K562 (cell line): ENCODE measurements around the gene TMC8. TPM values are rescaled to one million over a fixed set of nuclear protein-coding genes. Genes with fewer than 3 reads are reported as not detected.

Source experiments
- CEBPG ChIP-seq, 3 experiments: fragments of 200-800 bp in 1 of 3; sonication (Bioruptor generic) in 1 of 3; sonication (generic) in 1 of 3; formaldehyde crosslinking in 1 of 3; IDR thresholded peaks in 2 of 3; conservative IDR thresholded peaks in 1 of 3; 2 replicates each; pipeline versions ENCODE4 v1.6.1 to v1.8.0; 2016 to 2022; ENCODE audit warnings: missing compliant biosample characterization in 2 of 3, missing genetic modification characterization in 2 of 3, mild to moderate bottlenecking in 1 of 3, missing genetic modification reagents in 1 of 3
- HCFC1 ChIP-seq: IDR thresholded peaks from 2 replicates; pipeline ENCODE4 v1.6.1; 2012; ENCODE audit warnings: low read depth, low read length, improper control_type of control experiment
- RCOR1 ChIP-seq, 2 experiments: IDR thresholded peaks; 2 replicates each; pipeline ENCODE4 v1.6.1; 2012; ENCODE audit warnings: low read depth in 2 of 2, low read length in 2 of 2, borderline replicate concordance in 1 of 2, improper control_type of control experiment in 1 of 2
- SREBF2 ChIP-seq: sonication (generic); formaldehyde crosslinking; IDR thresholded peaks from 2 replicates; pipeline ENCODE4 v1.4.0; 2020; ENCODE audit warnings: mild to moderate bottlenecking, missing genetic modification reagents
- TSC22D4 ChIP-seq: fragments of 450-650 bp; IDR thresholded peaks from 2 replicates; pipeline ENCODE4 v1.6.1; 2016; ENCODE audit warnings: missing genetic modification characterization, missing biosample characterization, control low read depth
- ZBTB17 ChIP-seq: fragments of 450-650 bp; formaldehyde crosslinking; IDR thresholded peaks from 2 replicates; pipeline ENCODE4 v1.4.0; 2020; ENCODE audit warnings: mild to moderate bottlenecking
- polyA plus RNA-seq, 8 experiments: library from polyadenylated mRNA; depleted of rRNA in 4 of 8; stranded (reverse) in 5 of 8; unstranded in 3 of 8; fragments of >200 nt; fragmentation: Nextera tagmentation in 2 of 8; fragmentation: Illumina TruSeq in 1 of 8; extraction: Ambion mirVana in 2 of 8; extraction: Trizol in 1 of 8; gene quantifications; 2 replicates each; pipeline versions ENCODE4 v1.2.1 to v1.2.3, GENCODE V29; 2011 to 2014; ENCODE audit warnings: inconsistent platforms in 1 of 8, missing spikeins in 1 of 8
- total RNA-seq, 7 experiments: library from RNA; depleted of rRNA in 6 of 7; stranded (reverse); fragments of >200 nt in 6 of 7; fragmentation: Illumina TruSeq in 2 of 7; extraction: Trizol in 2 of 7; gene quantifications; 2 replicates each; pipeline versions ENCODE4 v1.2.1 to v1.2.3, GENCODE V29; 2011 to 2021; ENCODE audit warnings: low replicate concordance in 1 of 7
- TF ChIP-seq, protein P1 (sequence below), 3 experiments: IDR thresholded peaks in 2 of 3; conservative IDR thresholded peaks in 1 of 3; 2 replicates each; pipeline ENCODE4 v1.5.1; 2011 to 2012; ENCODE audit warnings: low read length in 3 of 3, mild to moderate bottlenecking in 3 of 3, control low read depth in 2 of 3, improper control_type of control experiment in 1 of 3, inconsistent platforms in 1 of 3, low read depth in 1 of 3, mixed read lengths in 1 of 3, moderate library complexity in 1 of 3; ENCODE audit not compliant: insufficient read depth in 2 of 3

The TMC8 gene
- total and polyA plus RNA-seq, 9 of the 15 experiments (the other 6 are each of a cell fraction or from before 2014, with no cell fraction given) = 0.13 to 10.9 (median 2.8) TPM

- TF ChIP-seq, protein P1, sequence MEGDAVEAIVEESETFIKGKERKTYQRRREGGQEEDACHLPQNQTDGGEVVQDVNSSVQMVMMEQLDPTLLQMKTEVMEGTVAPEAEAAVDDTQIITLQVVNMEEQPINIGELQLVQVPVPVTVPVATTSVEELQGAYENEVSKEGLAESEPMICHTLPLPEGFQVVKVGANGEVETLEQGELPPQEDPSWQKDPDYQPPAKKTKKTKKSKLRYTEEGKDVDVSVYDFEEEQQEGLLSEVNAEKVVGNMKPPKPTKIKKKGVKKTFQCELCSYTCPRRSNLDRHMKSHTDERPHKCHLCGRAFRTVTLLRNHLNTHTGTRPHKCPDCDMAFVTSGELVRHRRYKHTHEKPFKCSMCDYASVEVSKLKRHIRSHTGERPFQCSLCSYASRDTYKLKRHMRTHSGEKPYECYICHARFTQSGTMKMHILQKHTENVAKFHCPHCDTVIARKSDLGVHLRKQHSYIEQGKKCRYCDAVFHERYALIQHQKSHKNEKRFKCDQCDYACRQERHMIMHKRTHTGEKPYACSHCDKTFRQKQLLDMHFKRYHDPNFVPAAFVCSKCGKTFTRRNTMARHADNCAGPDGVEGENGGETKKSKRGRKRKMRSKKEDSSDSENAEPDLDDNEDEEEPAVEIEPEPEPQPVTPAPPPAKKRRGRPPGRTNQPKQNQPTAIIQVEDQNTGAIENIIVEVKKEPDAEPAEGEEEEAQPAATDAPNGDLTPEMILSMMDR (IDR thresholded peaks at IDR 0.05 in 2 of 3, conservative IDR thresholded peaks at IDR 0.05 in 1 of 3; ENCODE audit: insufficient read depth in 2 of 3, low read depth in 1 of 3, low read length in 3 of 3) = no peak
- TF ChIP-seq SREBF2 (CRISPR knock-in tag) = no peak
- no peak for TF ChIP-seq RCOR1 (IDR thresholded peaks at IDR 0.05; ENCODE audit: borderline replicate concordance in 1 of 2, low read depth in 2 of 2, low read length in 2 of 2)
- no peak for TF ChIP-seq HCFC1
- TF ChIP-seq CEBPG (CRISPR knock-in tag; IDR thresholded peaks at IDR 0.05) = no peak
- no peak for TF ChIP-seq CEBPG (tag; conservative IDR thresholded peaks at IDR 0.05 in 1 of 2, IDR thresholded peaks at IDR 0.05 in 1 of 2)
- TF ChIP-seq ZBTB17 (CRISPR knock-in tag) = 0 out of 2 replicates have a peak, but pooled peaks have one; percentile 34
- TF ChIP-seq TSC22D4 = no peak
Measured at GRCh38 chr17:78154903-78155811, 24.6 kb downstream of the TMC8 start (continued).
